Measurements from ENCODE around the gene ZNF689. TPM values are rescaled to one million over a fixed set of nuclear protein-coding genes. Genes with fewer than 3 reads are reported as not detected.

ZNF689 gene
- total RNA-seq, 2 experiments from 2014 or later, result 14.8 to 15.5 TPM

DNA sequence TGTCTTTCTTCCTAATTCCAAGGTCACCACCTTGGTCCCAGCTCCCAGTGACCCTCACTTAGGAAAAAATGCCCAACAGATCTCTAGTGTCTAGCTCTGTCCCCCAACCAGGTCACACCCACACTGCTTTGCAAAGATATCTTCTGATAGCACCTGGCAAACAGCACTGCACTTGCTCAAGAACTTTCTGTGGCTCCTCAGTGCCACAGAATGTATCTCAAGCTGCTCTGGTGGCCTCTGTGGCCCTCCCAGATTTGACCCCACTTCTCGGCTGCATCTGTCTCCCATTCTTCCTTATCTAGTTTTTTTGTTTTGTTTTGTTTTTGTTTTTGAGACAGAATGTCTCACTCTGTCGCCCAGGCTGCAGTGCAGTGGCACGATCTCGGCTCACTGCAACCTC, 43.7 kb downstream of the ZNF689 start:
- no peaks in the 10 kb centered on the region for H3K9me3 Mint-ChIP-seq
- peaks cover 24% of the 10 kb centered on the region for H3K4me1 Mint-ChIP-seq
- H3K4me3 Mint-ChIP-seq, result no peak overlapping the region
- H3K36me3 Mint-ChIP-seq, result peaks cover 4% of the 10 kb centered on the region
- no peak for DNase-seq
- H3K27me3 Mint-ChIP-seq, result no peaks in the 10 kb centered on the region
- no peak overlapping the region for H3K27ac Mint-ChIP-seq

DNA sequence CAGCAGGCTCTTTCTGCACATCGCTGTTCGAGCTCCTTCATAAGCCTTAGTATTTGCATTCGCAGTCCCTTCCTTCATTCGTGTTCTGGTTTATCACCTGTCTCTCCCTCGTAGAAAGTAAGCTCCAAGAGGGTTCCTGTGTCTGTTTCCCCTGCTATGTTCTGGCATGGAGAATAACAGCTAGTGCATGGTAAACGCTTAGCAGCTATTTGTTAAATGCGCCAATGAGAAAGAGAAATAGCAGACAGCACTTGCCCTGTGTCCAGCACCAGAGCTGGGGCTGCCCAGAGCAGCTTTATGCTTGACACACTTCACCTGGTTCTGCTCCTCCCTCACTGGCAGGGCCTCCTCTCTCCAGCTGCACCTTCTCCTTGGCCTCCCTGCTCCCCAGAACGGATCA, 44.2 kb downstream of the ZNF689 start:
- peaks cover 29% of the 10 kb centered on the region for H3K4me1 Mint-ChIP-seq
- peaks cover 3% of the 10 kb centered on the region for H3K36me3 Mint-ChIP-seq
- no peaks in the 10 kb centered on the region for H3K9me3 Mint-ChIP-seq
- H3K27me3 Mint-ChIP-seq, result no peaks in the 10 kb centered on the region
- no peak overlapping the region for H3K4me3 Mint-ChIP-seq
- no peak for DNase-seq
- H3K27ac Mint-ChIP-seq, result no peak overlapping the region

DNA sequence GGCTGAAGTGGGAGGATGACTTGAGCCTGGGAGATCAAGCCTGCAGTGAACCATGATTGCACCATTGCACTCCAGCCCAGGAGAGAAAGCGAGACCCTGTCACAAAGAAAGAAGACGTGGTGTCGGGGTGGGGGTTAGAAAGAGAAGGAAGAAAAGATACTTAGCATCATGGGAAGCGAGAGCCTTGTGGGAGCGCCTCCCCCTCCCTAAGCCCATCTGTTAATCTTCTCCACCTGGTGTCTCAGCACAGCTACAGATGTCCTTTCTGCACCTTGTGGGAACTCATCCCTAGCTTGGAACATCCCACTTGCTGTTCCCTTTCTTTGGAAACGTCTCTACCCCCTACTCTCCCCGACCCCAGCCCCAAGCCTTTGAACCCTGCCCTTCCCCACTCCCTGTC, 44.7 kb downstream of the ZNF689 start:
- Mint-ChIP-seq H3K4me3 (no peak overlapping the region), H3K9me3 (no peaks in the 10 kb centered on the region), H3K27ac (no peak overlapping the region), H3K27me3 (no peaks in the 10 kb centered on the region), H3K4me1 (peaks cover 31% of the 10 kb centered on the region), H3K36me3 (peaks cover 3% of the 10 kb centered on the region)
- no peak for DNase-seq

DNA sequence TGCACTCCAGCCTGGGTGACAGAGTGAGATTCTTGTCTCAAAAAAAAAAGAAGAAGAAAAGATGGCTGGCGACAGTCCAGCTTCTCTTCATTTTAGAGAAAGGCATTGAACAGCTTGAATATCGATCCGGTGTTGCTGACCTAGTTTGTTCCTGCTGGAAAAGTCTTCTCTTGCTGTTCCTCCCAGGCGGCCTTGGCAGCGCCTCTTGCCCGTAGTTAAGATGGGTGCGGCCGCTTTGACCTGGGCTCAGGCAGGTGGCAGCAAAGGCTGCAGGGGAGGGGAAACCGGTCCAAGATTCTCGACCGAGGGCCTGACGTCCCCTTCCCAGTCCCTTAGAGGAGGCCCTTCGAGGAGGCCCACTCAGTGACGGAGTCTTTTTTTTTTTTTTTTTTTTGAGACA, 48.2 kb downstream of the ZNF689 start:
- DNase-seq, result no peak
- Mint-ChIP-seq H3K36me3 (peaks cover 4% of the 10 kb centered on the region), H3K9me3 (no peaks in the 10 kb centered on the region), H3K27me3 (peaks cover 4% of the 10 kb centered on the region), H3K27ac (peak overlapping the region; percentile 76), H3K4me1 (peaks cover 19% of the 10 kb centered on the region), H3K4me3 (peak overlapping the region; percentile 75)

DNA sequence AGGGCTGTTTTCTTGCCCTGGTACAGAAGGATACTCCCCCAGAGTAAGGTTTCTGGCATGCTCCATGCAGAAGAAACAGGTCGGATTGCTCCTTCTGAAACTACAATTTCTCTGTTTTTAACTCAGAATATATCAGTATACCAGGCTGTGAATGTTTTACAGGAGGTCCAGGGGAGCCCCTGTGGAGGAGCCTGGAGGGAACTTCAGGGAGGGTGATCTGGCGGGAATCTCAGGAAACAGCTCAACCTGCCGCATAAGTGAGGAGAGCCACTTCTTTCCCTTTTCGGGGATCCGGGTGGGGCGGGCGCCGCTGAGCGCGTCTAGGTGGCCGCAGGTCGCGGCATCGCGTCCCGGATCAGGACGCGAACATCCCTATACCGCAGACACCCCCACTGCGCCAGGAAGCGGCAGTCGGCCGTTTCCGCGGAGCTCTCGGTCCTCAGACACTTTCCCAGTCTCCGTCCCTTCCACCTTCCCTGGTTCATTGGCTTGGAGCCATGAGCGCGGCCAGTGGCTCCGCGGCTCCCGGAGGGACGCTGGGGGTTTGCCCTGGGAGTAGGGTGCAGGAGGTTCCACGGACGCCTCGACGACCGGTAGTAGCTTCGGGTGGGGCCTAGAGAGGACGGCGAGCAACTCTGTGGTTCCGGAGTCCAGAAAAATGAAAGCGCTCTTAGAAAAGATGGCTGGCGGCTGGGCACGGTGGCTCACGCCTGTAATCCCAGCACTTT, 48.9 kb downstream of the ZNF689 start:
- peaks cover 22% of the 10 kb centered on the region for H3K4me1 Mint-ChIP-seq
- H3K4me3 Mint-ChIP-seq, result peak overlapping the region; percentile 75
- H3K36me3 Mint-ChIP-seq, result peaks cover 9% of the 10 kb centered on the region
- H3K27ac Mint-ChIP-seq, result peak overlapping the region; percentile 76
- DNase-seq, result peak; percentile 29
- peaks cover 4% of the 10 kb centered on the region for H3K27me3 Mint-ChIP-seq
- no peaks in the 10 kb centered on the region for H3K9me3 Mint-ChIP-seq

DNA sequence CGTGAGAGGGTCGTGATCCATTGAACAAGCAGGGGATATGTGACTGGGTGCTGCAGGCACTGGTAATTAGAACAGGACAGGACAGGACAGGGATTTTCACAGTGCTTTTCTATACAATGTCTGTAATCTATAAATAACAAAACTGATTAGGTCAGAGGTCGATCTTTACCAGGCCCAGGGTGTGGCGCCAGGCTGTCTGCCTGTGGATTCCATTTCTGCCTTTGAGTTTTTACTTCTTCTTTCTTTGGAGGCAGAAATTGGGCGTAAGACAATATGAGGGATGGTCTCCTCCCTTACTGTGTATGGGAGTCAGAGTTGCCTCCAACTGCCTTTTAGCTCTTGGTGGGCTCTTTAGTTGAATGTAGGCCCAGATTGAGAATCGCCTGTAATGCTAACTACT, 50.5 kb downstream of the ZNF689 start:
- no peaks in the 10 kb centered on the region for H3K9me3 Mint-ChIP-seq
- peak overlapping the region; percentile 65 for H3K27ac Mint-ChIP-seq
- H3K4me1 Mint-ChIP-seq, result peaks cover 23% of the 10 kb centered on the region
- H3K36me3 Mint-ChIP-seq, result peaks cover 13% of the 10 kb centered on the region
- peaks cover 4% of the 10 kb centered on the region for H3K27me3 Mint-ChIP-seq
- no peak overlapping the region for H3K4me3 Mint-ChIP-seq
- DNase-seq, result no peak

DNA sequence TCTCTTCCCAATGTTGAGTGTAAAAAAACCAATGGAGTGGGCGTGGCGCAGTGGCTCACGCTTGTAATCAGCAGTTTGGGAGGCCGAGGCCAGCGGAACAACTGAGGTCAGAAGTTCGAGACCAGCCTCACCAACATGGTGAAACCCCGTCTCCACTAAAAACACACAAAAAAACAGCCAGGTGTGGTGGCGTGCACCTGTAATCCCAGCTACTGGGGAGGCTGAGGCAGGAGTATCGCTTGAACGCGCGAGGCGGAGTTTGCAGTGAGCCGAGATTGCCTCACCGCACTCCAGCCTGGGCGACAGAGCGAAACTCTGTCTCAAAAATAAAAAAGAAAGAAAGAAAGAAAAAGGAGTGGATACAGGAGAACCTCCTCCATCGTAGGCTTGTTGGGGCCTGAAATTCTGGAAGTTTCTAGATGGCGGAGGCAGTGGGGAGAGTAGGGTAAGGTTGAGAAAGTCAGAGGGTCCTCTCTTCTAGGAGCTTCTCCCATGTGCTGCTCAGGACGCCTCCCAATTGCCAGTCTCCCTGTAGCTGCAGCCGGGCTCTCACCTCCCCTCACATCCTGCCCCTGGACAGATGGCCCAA, 51.3 kb downstream of the ZNF689 start:
- H3K27ac Mint-ChIP-seq, result peak overlapping the region; percentile 94
- DNase-seq, result no peak
- peak overlapping the region; percentile 88 for H3K4me3 Mint-ChIP-seq
- peaks cover 28% of the 10 kb centered on the region for H3K4me1 Mint-ChIP-seq
- no peaks in the 10 kb centered on the region for H3K9me3 Mint-ChIP-seq
- peaks cover 4% of the 10 kb centered on the region for H3K27me3 Mint-ChIP-seq
- peaks cover 19% of the 10 kb centered on the region for H3K36me3 Mint-ChIP-seq

DNA sequence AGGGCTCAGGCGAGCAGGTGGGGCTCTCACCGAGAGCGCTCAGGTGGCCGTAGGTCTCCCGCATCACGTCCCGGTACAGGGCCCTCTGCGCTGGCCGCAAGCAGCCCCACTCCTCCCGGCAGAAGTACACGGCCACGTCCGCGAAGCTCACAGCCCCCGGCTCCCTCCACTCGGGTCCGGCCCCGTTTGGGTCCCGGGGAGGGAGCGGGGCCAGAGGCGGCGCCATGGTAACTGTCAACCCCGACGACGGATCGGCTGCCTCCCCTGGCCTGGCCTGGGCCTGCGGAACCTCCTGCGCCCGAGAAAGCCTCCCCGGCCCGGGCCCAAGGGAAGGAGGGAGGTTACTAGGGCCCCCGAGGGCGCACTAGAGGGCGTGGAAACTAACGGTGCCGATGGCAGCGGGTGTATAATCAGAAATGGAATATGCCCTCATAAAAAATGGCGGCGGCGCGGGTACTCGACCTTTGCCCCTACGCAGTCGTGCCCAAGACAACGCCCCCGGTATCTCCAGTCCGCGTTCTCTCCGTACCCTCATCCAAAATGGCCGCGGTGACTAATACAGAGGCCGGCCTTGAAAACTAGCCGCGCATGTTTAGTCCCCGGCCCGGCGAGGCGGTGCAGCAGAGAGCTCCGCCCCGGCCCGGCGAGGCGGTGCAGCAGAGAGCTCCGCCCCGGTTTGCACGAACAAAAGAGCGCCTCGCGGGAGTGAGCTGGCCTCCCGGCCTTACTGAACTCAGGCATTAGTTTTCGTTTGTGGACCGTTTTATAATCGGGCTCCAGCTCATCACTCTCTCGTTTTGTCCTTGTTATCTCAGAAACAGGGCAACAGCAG, 52.0 kb downstream of the ZNF689 start, which contains the start of gene ZNF764:
ZNF764 (minus strand) TSS at position 418 of the 832 bp plus-strand sequence; CDS start at position 226, 192 bp downstream.
- H3K9me3 Mint-ChIP-seq, result no peaks in the 10 kb centered on the region
- H3K36me3 Mint-ChIP-seq, result peaks cover 26% of the 10 kb centered on the region
- H3K4me1 Mint-ChIP-seq, result peaks cover 35% of the 10 kb centered on the region
- H3K27me3 Mint-ChIP-seq, result peaks cover 4% of the 10 kb centered on the region
- H3K27ac Mint-ChIP-seq, result peak within 1 kb of the TSS; percentile 94
- H3K4me3 Mint-ChIP-seq, result peak within 1 kb of the TSS; percentile 88
- peak; percentile 97 for DNase-seq

DNA sequence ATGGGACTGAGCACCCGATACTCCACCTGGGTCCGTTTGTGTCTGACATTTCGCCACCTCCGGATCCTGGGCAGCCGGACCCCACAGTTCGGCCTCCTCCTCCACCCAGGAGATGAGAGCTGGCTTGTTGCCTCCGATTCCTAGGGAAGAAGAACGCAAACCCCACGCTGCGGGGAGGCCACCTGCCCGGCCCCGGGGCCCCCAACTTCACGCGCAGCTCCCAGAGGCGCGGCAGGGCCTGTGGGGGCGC, 52.6 kb downstream of the ZNF689 start:
- DNase-seq, result no peak
- Mint-ChIP-seq H3K4me1 (peaks cover 40% of the 10 kb centered on the region), H3K27ac (peak overlapping the region; percentile 94), H3K4me3 (peak overlapping the region; percentile 88), H3K9me3 (no peaks in the 10 kb centered on the region), H3K27me3 (peaks cover 4% of the 10 kb centered on the region), H3K36me3 (peaks cover 32% of the 10 kb centered on the region)

DNA sequence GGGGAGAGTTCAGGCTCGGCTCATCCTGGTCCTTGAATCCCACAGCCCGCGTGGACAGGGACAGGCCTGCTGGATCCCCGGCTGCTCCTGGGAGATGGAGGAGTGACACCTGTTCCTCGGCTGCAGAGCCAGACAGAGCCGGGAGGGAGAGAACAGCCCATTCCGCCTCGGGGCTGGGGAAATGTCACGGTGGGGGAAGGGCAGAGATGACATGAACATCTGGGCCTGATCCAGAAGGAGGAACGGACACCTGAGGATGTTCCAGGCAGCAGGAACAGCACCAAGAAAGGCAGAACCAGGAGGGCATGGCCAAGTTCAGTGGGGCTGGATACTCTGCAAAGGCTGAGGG, 54.1 kb downstream of the ZNF689 start:
- H3K36me3 Mint-ChIP-seq, result peaks cover 35% of the 10 kb centered on the region
- no peak for DNase-seq
- H3K27ac Mint-ChIP-seq, result peak overlapping the region; percentile 65
- peak overlapping the region; percentile 60 for H3K4me3 Mint-ChIP-seq
- H3K27me3 Mint-ChIP-seq, result peaks cover 4% of the 10 kb centered on the region
- H3K9me3 Mint-ChIP-seq, result no peaks in the 10 kb centered on the region
- peaks cover 50% of the 10 kb centered on the region for H3K4me1 Mint-ChIP-seq

DNA sequence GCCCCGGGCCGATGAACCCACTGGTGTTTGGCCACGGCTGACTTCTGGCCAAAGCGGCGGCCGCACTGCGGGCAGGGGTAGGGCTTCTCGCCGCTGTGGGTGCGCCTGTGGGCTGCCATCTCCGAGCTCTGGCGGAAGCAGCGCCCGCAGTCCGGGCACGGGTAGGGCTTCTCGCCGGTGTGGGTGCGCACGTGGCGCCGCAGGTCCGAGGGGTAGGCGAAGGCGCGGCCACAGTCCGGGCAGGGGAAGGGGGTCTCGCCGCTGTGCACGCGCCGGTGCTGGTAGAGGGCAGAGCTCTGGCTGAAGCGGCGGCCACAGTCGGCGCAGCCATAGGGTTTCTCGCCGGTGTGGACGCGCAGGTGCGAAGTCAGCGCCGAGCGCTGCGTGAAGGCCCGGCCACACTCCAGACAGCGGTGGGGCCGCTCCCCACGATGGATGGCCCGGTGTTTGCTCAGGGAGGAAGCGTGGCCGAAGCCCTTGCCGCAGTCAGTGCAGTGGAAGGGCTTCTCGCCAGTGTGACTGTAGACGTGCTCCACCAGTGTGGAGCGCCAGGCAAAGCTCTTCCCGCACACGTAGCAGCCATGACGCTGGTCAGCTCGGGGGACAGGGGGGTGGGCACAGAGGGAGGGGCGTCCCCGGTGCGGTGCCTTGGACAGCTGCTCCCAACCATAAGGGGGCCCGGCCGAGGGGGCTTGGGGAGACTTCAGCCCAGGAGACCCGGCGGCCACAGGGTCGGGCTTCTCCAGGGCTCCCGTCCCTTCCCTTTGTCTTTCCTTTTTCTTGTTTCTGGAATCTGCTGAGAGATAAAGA, 54.7 kb downstream of the ZNF689 start:
- peaks cover 51% of the 10 kb centered on the region for H3K4me1 Mint-ChIP-seq
- peaks cover 35% of the 10 kb centered on the region for H3K36me3 Mint-ChIP-seq
- no peak for DNase-seq
- H3K27me3 Mint-ChIP-seq, result peaks cover 4% of the 10 kb centered on the region
- peak overlapping the region; percentile 60 for H3K4me3 Mint-ChIP-seq
- peak overlapping the region; percentile 65 for H3K27ac Mint-ChIP-seq
- H3K9me3 Mint-ChIP-seq, result no peaks in the 10 kb centered on the region

DNA sequence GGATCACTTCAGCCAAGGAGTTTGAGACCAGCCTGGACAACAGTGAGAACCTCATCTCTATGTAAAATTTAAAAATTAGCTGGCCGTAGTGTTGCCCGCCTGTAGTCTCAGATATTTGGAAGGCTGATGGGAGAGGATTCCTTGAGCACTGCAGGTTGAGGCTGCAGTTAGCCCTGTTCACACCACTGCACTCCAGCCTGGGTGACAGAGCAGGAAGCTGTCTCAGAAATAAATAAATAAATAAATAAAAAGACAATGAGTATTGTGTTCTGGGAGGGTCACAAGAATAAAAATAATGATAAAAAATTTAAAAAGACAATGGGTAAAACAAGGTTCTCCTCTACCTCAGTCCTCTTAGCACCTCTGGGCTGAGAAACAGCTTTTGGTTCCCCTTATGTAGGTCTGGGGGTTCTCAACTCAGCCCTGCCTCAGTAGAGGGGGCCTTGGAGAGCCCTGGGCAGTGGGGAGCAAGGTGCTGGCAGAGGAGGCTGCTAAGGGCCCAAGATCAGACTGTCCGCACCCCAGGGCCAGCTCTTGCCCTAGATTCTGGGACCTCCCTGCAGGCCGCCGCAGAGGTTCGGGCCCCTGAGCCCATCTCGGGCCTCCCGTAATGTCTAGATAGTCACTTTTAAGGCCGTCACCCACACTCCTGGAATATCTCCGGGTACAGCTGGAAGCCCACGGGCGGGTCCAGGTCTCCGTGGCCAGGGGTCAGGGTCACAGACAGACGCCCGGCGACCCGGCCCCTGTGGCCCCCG, 55.5 kb downstream of the ZNF689 start:
- no peaks in the 10 kb centered on the region for H3K9me3 Mint-ChIP-seq
- peak overlapping the region; percentile 77 for H3K27ac Mint-ChIP-seq
- peaks cover 35% of the 10 kb centered on the region for H3K36me3 Mint-ChIP-seq
- DNase-seq, result no peak
- peaks cover 51% of the 10 kb centered on the region for H3K4me1 Mint-ChIP-seq
- H3K4me3 Mint-ChIP-seq, result no peak overlapping the region
- peaks cover 4% of the 10 kb centered on the region for H3K27me3 Mint-ChIP-seq

DNA sequence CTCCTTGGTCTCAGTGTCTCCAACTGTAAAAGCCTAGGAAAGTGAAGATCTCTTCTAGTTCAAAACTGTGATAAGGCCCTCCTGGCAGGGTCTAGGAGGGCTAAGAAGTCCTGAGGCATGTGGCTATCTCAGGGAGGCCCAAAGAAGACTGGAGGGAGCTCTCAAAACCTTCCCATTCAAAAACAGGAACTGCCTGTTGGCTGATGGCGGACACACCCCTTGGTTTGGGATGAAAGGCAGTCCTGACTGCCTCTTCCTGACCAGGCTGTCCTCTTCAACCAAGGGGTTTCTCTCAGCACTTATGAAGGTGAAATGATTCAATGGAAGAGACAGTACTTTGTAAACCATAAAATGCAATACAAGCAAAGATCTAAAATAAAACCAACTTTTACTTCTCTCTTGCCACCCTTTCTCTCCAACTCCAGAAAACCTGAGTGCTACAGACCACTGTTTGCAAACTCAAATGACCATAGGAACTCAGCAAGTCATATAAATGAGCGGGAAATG, 56.7 kb downstream of the ZNF689 start:
- Mint-ChIP-seq H3K36me3 (peaks cover 35% of the 10 kb centered on the region), H3K27me3 (no peaks in the 10 kb centered on the region), H3K4me3 (no peak overlapping the region), H3K9me3 (no peaks in the 10 kb centered on the region), H3K4me1 (peaks cover 46% of the 10 kb centered on the region), H3K27ac (peak overlapping the region; percentile 93)
- DNase-seq, result no peak

DNA sequence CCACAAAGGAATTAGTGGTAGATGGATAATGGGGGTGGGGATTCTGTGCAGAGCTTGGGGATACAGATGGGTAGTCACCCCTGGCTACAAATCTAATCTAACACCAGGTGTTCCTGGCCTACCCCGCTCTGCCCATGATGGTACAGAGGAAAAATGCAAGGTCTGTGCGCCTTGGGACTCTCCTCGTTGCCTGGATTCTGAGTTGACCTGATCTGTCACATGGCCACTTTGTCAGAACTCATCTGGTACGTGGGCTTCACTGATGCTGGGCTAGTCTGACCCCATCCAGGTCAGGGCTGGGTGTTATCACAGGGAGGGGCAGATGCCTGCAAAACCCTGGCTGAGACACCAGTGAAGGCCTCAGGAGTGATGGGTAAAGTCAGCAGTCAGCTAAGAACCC, 57.2 kb downstream of the ZNF689 start:
- Mint-ChIP-seq H3K27me3 (no peaks in the 10 kb centered on the region), H3K27ac (peak overlapping the region; percentile 93), H3K4me3 (no peak overlapping the region), H3K36me3 (peaks cover 35% of the 10 kb centered on the region), H3K9me3 (no peaks in the 10 kb centered on the region), H3K4me1 (peaks cover 46% of the 10 kb centered on the region)
- DNase-seq, result no peak

Measured in activated naive CD8-positive, alpha-beta T cell treated with anti-CD3 and anti-CD28 coated beads for 36 hours (primary cell).